H1 (cell line): ENCODE data around the gene ANAPC16. TPM values are rescaled to one million over a fixed set of nuclear protein-coding genes. Genes with fewer than 3 reads are reported as not detected.

Experiments used
- BCL11A ChIP-seq, 2 experiments: IDR thresholded peaks; one replicate each; pipeline ENCODE4 v1.6.1; 2011; ENCODE audit warnings: low read depth in 2 of 2, low read length in 2 of 2, mild to moderate bottlenecking in 2 of 2
- BRCA1 ChIP-seq: IDR thresholded peaks from 2 replicates; pipeline ENCODE4 v1.6.1; 2012; ENCODE audit warnings: low read depth, low read length, improper control_type of control experiment
- CTBP2 ChIP-seq: IDR thresholded peaks from 2 replicates; pipeline ENCODE4 v1.7.0; 2011; ENCODE audit warnings: borderline replicate concordance, mild to moderate bottlenecking, moderate library complexity, mixed read lengths, low read length; ENCODE audit not compliant: insufficient read depth, insufficient read length
- E2F6 ChIP-seq: IDR thresholded peaks from 2 replicates; pipeline ENCODE4 v1.6.1; 2012; ENCODE audit warnings: inconsistent platforms
- HDAC6 ChIP-seq: IDR thresholded peaks from one replicate; pipeline ENCODE4 v1.7.1; 2012; ENCODE audit warnings: low read depth, mild to moderate bottlenecking, inconsistent platforms, low read length, moderate library complexity
- NANOG ChIP-seq: IDR thresholded peaks from 2 replicates; pipeline ENCODE4 v1.6.1; 2011; ENCODE audit warnings: low read length, low read depth, mild to moderate bottlenecking, inconsistent platforms; ENCODE audit not compliant: insufficient read depth, poor library complexity, severe bottlenecking
- SP4 ChIP-seq: IDR thresholded peaks from 2 replicates; pipeline ENCODE4 v1.6.1; 2012; ENCODE audit warnings: low read length, inconsistent platforms
- YY1 ChIP-seq: IDR thresholded peaks from 2 replicates; pipeline ENCODE4 v1.6.1; 2011; ENCODE audit warnings: low read depth, mild to moderate bottlenecking, low read length
- ZNF274 ChIP-seq: IDR thresholded peaks from 2 replicates; pipeline ENCODE4 v1.7.0; 2012; ENCODE audit warnings: low read length, borderline replicate concordance; ENCODE audit errors: extremely low read depth
- polyA plus RNA-seq, 7 experiments: library from polyadenylated mRNA; depleted of rRNA in 3 of 7; stranded (reverse) in 5 of 7; unstranded in 2 of 7; fragments of >200 nt in 5 of 7; fragments of 200-250 nt in 2 of 7; gene quantifications; 1 replicate in 5 of 7; 2 replicates in 1 of 7; 4 replicates in 1 of 7; pipeline versions ENCODE4 v1.2.1 to v1.2.3, GENCODE V29; 2011 to 2013; ENCODE audit warnings: missing spikeins in 2 of 7, mixed read lengths in 2 of 7
- total RNA-seq: library from RNA; stranded (reverse); fragmentation: NEBNext Ultra II Directional; extraction: Animal tissue kit (Norgen Biotek cat#: 25700); gene quantifications from 2 replicates; pipeline ENCODE4 v1.2.1, GENCODE V29; 2021

Gene ANAPC16
- total and polyA plus RNA-seq, 2 of the 8 experiments (the other 6 are each of a cell fraction or from before 2014, with no cell fraction given) = 53.1 to 57.4 TPM

DNA sequence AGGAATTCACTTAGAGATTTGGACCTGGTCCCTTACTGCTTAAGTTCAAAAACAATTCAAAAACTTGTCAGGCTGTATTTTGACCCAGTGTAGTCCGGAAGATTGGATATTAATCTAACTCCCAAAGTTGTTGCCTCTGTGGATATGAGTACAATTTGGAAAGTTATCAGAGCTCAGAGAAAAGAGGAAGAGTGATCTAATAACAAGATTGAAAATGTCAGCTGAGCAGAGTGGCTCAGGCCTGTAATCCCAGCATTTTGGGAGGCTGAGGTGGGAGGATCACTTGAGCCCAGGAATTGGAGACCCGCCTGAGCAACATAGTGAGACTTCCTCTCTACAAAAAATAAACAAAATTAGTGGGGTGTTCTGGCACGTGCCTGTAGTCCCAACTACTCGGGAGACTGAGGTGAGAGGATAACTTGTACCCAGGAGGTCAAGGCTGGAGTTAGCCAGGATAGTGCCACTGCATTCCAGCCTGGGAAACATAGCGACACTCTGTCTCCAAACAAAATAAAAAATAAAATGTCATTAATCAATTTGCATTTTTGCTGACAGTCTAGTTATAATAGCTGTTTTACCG lies 3.5 kb downstream of the ANAPC16 start (continued):
- TF ChIP-seq CTBP2 (no peak), ZNF274 (no peak), HDAC6 (no peak), BCL11A (IDR thresholded peaks at IDR 0.05; ENCODE audit: low read depth in 2 of 2, low read length in 2 of 2) (no peak), YY1 (no peak), NANOG (no peak), BRCA1 (no peak), E2F6 (no peak), SP4 (no peak)
